Transverse colon (tissue), 4 donors: ENCODE data around the gene AP1B1. TPM values are rescaled to one million over a fixed set of nuclear protein-coding genes. Genes with fewer than 3 reads are reported as not detected.

ENCODE experiments used
- DNase-seq: peaks from one replicate; pipeline ENCODE4 v3.0.0-alpha.2; 2019
- H3K27ac ChIP-seq, 4 donors: fragments of 200-600 bp; sonication (generic); 2 replicates each; pipeline ENCODE4 v1.5.1; 2016 to 2018; ENCODE audit warnings: inconsistent platforms in 4 of 4
- H3K27me3 ChIP-seq: fragments of 200-600 bp; sonication (generic); 2 replicates; pipeline ENCODE4 v1.5.1; 2017; ENCODE audit warnings: inconsistent platforms
- H3K36me3 ChIP-seq, 4 donors: fragments of 200-600 bp; sonication (generic); 2 replicates each; pipeline ENCODE4 v1.5.1; 2017 to 2019; ENCODE audit warnings: inconsistent platforms in 4 of 4
- H3K4me1 ChIP-seq, 4 donors: fragments of 200-600 bp; sonication (generic); 2 replicates each; pipeline ENCODE4 v1.5.1; 2017 to 2020; ENCODE audit warnings: inconsistent platforms in 4 of 4
- H3K4me3 ChIP-seq, 4 donors: fragments of 200-600 bp; sonication (generic); 1 replicate in 1 of 4; 2 replicates in 3 of 4; pipeline versions ENCODE4 v1.5.1 to v1.6.1; 2017 to 2019; ENCODE audit warnings: inconsistent platforms in 4 of 4
- H3K9me3 ChIP-seq, 2 donors: fragments of 200-600 bp; sonication (generic); 2 replicates each; pipeline ENCODE4 v1.5.1; 2017 to 2019; ENCODE audit warnings: inconsistent platforms in 2 of 2
- CTCF ChIP-seq, 5 experiments: fragments of 200-600 bp in 3 of 5; fragments of 450-650 bp in 2 of 5; sonication (generic) in 3 of 5; IDR thresholded peaks; 1 replicate in 2 of 5; 2 replicates in 3 of 5; pipeline ENCODE4 v1.5.1; 2016 to 2017; ENCODE audit warnings: antibody characterized with exemption in 5 of 5, inconsistent platforms in 3 of 5, mild to moderate bottlenecking in 2 of 5, moderate library complexity in 1 of 5
- EP300 ChIP-seq: sonication (generic); formaldehyde crosslinking; IDR thresholded peaks from one replicate; pipeline ENCODE4 v1.6.1; 2017; ENCODE audit warnings: antibody characterized with exemption, low read depth
- POLR2A ChIP-seq: fragments of 450-650 bp; IDR thresholded peaks from one replicate; pipeline ENCODE4 v1.6.1; 2016; ENCODE audit warnings: antibody characterized with exemption, mild to moderate bottlenecking, moderate library complexity
- POLR2AphosphoS5 ChIP-seq, 3 donors: sonication (generic); formaldehyde crosslinking; IDR thresholded peaks; one replicate each; pipeline ENCODE4 v1.6.1; 2016; ENCODE audit warnings: antibody characterized with exemption in 3 of 3
- WGBS, 2 donors: methylation state at CpG; one replicate each; pipeline ENCODE4 v1.1.5; 2018; ENCODE audit warnings: low coverage in 1 of 2; 5-methylcytosine and 5-hydroxymethylcytosine counted together
- in situ Hi-C, 4 donors: fragments of 200-750 bp; cut with MboI; loops; one replicate each; pipeline versions ENCODE4 v1.15.0 to v1.15.1; 2017; ENCODE audit warnings: low sequenced_read_pairs in 3 of 4, low pct_ligation_motif_present in 1 of 4, low pct_unique_long_range_greater_than_20kb in 1 of 4
- intact Hi-C: fragments of 100-400 bp; cut with DNase I; formaldehyde crosslinking; loops from one replicate; pipeline ENCODE4 v1.15.1; 2023; ENCODE audit warnings: low total_unique reads
- total RNA-seq, 4 donors: library from RNA; depleted of rRNA; stranded (reverse); fragments of >200 nt; gene quantifications; one replicate each; pipeline ENCODE4 v1.1.0, GENCODE V29; 2016

Gene AP1B1
- total RNA-seq, 4 donors from 2014 or later, result 45.6 to 107 (median 92.4) TPM

DNA sequence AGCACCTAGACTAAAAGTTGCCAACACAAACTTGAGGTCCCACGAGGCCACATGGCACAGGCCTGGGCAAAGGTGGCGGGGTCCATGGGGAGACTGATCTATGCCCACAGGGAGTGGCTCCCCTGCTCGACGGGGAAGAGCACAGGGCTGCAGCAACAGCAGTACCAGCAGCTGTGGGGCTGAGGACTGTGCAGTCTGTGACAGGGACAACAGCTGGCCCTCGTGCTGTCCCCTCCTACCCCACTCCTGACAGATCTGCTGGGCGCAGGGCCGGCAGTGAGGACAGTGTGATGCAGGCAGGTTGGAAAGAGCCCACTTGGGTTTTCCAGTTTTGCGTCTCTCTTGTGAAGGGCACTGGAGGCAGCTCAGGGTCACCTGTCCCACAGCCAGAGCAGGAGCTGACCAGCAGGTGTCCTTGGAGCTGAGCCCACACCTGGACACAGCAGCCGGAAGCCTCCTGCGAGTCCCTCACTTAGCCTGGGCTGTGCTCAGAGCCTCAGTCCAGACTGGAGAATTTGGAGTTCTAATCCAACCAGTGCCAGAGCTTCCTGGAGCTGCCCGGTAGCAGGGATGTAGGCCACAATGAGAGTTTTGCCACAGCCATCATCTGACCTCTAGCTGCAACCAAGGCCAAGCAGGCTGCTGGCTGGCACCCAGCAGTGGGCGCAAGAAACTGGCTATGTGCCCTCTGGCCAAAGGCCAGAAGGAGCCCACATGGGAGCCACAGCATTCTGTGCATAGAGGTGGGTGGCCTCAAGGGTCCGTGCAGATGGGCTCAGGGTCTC lies 85.5 kb downstream of the AP1B1 start:
- in situ Hi-C loops, result no loop called here

GRCh38 chr22:29302402-29302680 lies 86.0 kb downstream of the AP1B1 start:
- no peak for DNase-seq
- no peak for TF ChIP-seq POLR2AphosphoS5 (IDR thresholded peaks at IDR 0.05)
- H3K27me3 ChIP-seq, result no peaks in the 10 kb centered on the region
- no peak overlapping the region for H3K4me3 ChIP-seq
- H3K4me1 ChIP-seq, result peaks cover under 1 to 22% (median 14%) of the 10 kb centered on the region in 4 donors
- intact Hi-C loops, result loop anchor here (2.0 kb wide), 1 partner anchor 56 kb away; no protein-coding TSS in a partner anchor
- 56% methylated on average over 2 of the region's 2 CpGs; no CpG with 5 or more reads in 1 of the 2 donors for WGBS, 2 donors
- no peaks in the 10 kb centered on the region for H3K9me3 ChIP-seq
- in situ Hi-C loops, result no loop called here
- peak overlapping the region in 1 of 4 donors; percentile 11 for H3K27ac ChIP-seq
- peaks cover 0 to 27% (median 11%) of the 10 kb centered on the region in 4 donors for H3K36me3 ChIP-seq

More for the DNA sequence above, 85.5 kb downstream of the AP1B1 start:
- no peaks in the 10 kb centered on the region for H3K27me3 ChIP-seq
- 48% methylated on average over 10 of the region's 13 CpGs; no CpG with 5 or more reads in 1 of the 2 donors for WGBS, 2 donors
- peaks cover 5 to 27% (median 20%) of the 10 kb centered on the region in 4 donors for H3K4me1 ChIP-seq
- TF ChIP-seq EP300 (no peak), CTCF (IDR thresholded peaks at IDR 0.05) (no peak), POLR2AphosphoS5 (IDR thresholded peaks at IDR 0.05) (no peak), POLR2A (no peak)
- H3K27ac ChIP-seq, result peak overlapping the region in 1 of 4 donors; percentile 11
- intact Hi-C loops, result loop anchor here (2.0 kb wide), 1 partner anchor 56 kb away; no protein-coding TSS in a partner anchor
- no peak overlapping the region for H3K4me3 ChIP-seq
- H3K36me3 ChIP-seq, result peaks cover 0 to 21% (median 9%) of the 10 kb centered on the region in 4 donors
- no peaks in the 10 kb centered on the region for H3K9me3 ChIP-seq
- DNase-seq, result no peak

- H3K4me1 ChIP-seq, result peaks cover 0 to 21% (median 14%) of the 10 kb centered on the region in 4 donors
- peaks cover 0 to 32% (median 14%) of the 10 kb centered on the region in 4 donors for H3K36me3 ChIP-seq
- H3K27me3 ChIP-seq, result no peaks in the 10 kb centered on the region
- no peaks in the 10 kb centered on the region for H3K9me3 ChIP-seq
- intact Hi-C loops, result loop anchor here (2.0 kb wide), 1 partner anchor 57 kb away; no protein-coding TSS in a partner anchor
- 85% methylated on average over 16 of the region's 17 CpGs; no CpG with 5 or more reads in 1 of the 2 donors for WGBS, 2 donors
- no peak overlapping the region for H3K27ac ChIP-seq
- no peak overlapping the region for H3K4me3 ChIP-seq
- TF ChIP-seq EP300 (no peak), CTCF (IDR thresholded peaks at IDR 0.05) (no peak), POLR2A (no peak), POLR2AphosphoS5 (IDR thresholded peaks at IDR 0.05) (no peak)
- no peak for DNase-seq
- in situ Hi-C loops, result no loop called here
These were observed 86.5 kb downstream of the AP1B1 start for GRCh38 chr22:29301716-29302401.

GRCh38 chr22:29300807-29301601 lies 87.4 kb downstream of the AP1B1 start:
- DNase-seq, result no peak
- intact Hi-C loops, result no loop called here
- no peak overlapping the region for H3K27ac ChIP-seq
- H3K9me3 ChIP-seq, result no peaks in the 10 kb centered on the region
- in situ Hi-C loops, result no loop called here
- H3K4me3 ChIP-seq, result no peak overlapping the region
- H3K4me1 ChIP-seq, result peaks cover 0 to 15% (median 11%) of the 10 kb centered on the region in 4 donors
- no peaks in the 10 kb centered on the region for H3K27me3 ChIP-seq
- TF ChIP-seq CTCF (IDR thresholded peaks at IDR 0.05) (no peak), POLR2AphosphoS5 (IDR thresholded peaks at IDR 0.05) (no peak), POLR2A (no peak), EP300 (no peak)
- WGBS, 2 donors, result 74% methylated on average over 10 of the region's 10 CpGs; no CpG with 5 or more reads in 1 of the 2 donors
- peaks cover 0 to 40% (median 18%) of the 10 kb centered on the region in 4 donors for H3K36me3 ChIP-seq
